GM18873 (cell line): ENCODE data around the gene MFAP3L.

ENCODE experiments used
- ATAC-seq: cut with Tn5 transposase; IDR thresholded peaks from one replicate; pipeline ENCODE4 v1.9.1; 2021; ENCODE audit warnings: mild to moderate bottlenecking, moderate library complexity, moderate number of reproducible peaks; ENCODE audit not compliant: unreplicated experiment, low FRiP score

MFAP3L gene

DNA sequence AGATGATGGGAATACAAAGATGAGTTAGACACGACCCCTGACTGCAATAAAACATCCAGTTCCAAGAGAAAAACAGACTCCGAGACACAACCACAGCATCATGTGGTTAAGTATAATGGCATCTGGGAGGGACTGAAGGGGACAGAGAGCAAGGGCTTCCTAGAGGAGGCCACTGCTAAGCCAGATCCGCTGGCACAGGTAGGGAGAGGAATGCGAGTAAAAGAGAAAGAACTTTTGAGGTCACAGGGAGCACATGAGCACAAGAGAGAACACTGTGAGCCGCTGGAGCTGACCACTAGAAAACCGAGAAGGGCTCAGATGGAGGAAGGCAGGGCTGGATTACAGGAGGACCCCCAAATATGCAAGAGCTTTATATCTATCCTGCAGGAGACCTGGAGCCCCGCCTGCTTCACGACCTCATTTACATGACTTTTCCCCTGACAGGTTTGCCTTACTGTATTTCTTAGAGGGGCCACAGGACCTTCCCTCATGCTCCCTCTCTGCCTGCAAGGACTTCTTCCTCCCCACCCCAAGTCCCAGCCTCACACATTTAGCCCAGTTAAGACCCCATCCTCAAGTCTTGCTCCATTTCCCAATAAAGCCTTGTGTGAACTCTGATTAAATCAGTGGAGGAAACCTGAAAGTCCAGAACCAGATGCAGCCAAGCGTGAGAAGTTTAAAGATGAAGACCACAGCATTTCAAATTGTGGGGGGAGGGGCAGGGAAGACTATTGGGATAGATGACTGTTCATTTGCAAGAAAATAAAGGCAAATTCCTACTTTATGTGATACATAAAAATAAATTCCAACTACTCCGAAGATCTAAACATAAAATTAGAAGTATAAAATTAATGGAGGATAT, 29.6 kb downstream of the MFAP3L start:
- ATAC-seq, result no peak

DNA sequence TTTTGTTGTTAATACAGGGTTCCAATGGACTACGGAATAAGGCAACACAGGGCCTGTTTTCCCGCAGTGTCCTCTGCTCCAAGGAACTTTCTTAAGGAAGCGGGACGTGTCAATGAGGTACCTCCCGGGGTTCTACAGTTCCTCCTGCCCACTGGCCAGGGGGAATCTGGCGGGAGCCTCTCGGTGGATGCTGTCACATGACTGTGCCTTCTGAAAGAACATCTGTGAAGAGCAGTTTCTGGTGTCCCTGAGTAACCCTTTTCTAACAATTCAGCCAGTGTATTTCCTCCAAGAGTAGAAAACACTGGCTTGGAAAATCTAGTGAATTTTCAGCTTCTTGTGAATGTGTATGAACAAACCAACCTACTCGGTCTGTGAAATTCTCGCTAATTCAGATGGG, 32.7 kb downstream of the MFAP3L start:
- ATAC-seq, result no peak

DNA sequence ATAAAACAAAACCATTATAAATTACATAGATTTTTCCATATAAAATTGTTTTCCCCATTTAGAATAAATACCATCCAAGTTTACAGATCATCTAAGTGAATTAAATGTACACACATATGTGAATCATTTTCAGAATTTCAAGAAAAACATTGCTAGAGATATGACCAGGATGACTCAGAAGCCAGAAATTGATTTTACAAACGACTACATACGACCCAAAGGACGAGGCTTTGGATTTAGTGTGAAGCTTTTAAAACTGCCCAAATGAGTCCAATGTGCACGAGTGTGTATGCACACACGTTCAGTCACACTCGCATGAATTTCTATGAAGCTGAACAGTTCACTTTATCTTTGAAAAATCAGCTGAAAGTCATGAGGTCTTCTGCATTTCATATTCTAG, 37.9 kb downstream of the MFAP3L start:
- no peak for ATAC-seq

DNA sequence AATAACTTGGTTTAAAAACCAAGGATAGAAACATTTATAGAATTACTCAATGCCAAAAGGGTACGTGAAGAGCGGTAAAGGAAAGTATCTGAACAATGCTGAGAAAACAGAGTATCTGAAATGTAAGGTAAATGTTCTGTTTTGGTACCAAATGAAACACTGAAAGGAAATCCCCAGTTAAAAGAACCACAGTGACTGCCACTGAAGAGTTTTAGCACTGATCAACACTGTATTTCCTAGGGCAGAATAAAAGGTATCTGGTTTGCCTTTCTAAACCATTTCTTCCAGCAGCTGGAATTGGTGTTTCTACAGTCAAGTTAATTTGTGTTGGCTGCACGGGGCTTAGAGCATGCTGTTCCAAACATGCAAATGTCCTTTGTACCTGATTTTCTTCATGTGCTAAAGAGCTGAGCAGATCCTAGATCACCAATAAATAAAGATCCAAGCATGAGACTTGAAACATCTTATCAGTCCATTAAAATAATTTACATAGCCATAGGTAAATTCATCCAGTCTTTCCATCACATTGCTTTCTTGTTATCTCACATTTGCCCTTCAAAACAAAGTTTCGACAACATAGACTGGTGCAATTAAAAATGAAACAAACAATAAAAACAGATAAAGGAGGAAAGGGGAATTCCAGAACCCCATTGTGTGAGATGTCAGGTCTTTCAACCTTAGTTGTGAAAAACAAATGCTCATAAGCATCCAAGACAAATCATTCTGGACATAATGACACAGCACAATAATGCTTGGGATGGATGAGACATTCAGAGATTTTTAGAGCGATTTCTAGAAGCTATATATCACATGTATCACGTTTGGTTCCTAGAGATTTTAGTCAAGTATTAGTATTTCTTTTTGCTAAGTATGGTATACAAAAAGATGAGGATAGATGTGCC, 38.6 kb downstream of the MFAP3L start:
- no peak for ATAC-seq

DNA sequence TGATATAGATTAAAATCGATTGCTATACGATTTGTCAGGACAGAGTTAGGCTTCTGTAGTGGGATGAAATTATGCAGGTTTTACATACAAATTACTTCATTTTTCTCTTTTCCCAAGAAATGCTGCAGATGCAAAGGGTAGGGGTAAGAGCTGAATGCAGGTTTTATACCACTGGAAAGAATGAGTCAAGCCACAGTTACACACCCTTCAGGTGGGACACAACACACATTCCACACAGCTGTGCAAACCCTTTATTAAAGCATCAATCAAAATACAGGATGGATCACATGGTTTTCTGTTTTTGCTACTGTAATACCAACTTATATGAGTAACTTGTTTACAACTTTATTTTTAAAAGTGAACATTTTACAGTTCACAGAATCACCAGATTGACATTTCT, 39.8 kb downstream of the MFAP3L start:
- ATAC-seq, result no peak

DNA sequence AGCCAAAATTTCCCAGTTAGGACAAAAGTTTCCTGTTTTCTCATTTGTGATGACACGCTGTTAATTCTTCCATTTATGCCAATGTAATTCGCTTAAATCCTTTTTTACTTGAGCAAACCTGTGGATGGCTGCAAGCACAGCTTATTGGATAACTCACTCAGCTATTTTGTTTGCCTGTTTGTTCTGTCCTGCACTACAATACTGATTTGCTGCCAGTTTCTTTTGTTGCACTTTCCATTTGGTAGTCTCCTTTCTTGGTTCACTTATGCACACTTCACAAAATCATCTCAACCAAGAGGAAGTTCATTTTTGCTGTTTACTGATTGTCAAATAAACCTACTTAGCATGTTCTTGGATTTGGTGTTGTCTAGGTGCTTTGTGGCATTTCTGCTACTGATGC, 40.3 kb downstream of the MFAP3L start:
- ATAC-seq, result no peak

DNA sequence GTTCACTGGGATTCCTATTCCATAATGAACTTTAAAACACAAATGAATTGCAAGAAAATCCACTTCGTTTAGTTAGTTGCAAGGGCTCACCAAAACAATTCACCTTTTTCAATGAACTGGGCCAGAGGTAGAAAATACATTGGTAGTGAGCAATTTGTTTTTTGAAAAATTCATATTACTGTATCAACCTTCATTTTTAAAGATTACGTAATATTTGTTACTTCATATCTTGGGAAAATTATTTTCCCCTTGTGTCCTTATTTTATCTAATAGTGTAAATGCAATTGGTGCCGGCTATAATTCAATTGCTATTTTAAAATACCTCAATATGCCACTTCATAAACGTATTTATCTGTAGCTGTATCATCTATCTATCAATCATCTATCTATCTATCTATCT, 41.5 kb downstream of the MFAP3L start:
- no peak for ATAC-seq

DNA sequence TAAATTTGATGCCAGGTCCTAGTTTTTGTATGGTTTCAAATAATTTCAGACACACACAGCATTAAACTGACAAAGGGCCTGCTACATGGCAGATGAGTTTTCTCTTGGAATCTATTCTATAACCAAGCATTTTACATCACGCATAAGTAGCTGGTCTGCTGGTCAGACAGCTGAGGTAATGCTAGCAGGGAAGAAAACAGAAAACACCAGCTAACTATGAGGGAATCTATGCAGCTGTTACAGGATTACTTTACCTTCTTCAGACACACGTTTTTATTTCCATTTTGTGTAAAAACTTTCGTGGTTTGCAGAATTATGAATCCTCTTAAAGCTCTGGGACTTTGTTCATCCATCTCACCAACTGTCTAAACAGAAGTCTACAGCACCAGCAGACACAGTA, 42.0 kb downstream of the MFAP3L start:
- ATAC-seq, result no peak

DNA sequence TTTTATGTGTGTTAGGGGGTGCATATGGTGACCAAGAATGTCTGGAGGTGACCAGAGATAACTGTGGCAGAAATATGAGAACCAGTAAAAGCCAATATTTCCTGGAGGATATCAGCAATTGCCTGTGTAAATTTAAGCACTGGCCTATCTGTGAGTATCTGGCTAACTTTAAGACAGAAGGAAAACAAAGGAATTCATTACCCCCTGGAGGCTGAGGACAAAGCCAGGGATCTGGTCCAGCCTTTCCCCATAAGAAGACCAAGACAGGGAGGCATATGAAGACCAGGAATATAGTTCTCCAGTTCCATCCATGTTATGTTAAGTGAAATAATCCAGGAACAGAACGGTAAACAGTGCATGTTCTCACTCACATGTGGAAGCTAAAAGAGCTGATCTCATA, 49.2 kb downstream of the MFAP3L start:
- no peak for ATAC-seq

DNA sequence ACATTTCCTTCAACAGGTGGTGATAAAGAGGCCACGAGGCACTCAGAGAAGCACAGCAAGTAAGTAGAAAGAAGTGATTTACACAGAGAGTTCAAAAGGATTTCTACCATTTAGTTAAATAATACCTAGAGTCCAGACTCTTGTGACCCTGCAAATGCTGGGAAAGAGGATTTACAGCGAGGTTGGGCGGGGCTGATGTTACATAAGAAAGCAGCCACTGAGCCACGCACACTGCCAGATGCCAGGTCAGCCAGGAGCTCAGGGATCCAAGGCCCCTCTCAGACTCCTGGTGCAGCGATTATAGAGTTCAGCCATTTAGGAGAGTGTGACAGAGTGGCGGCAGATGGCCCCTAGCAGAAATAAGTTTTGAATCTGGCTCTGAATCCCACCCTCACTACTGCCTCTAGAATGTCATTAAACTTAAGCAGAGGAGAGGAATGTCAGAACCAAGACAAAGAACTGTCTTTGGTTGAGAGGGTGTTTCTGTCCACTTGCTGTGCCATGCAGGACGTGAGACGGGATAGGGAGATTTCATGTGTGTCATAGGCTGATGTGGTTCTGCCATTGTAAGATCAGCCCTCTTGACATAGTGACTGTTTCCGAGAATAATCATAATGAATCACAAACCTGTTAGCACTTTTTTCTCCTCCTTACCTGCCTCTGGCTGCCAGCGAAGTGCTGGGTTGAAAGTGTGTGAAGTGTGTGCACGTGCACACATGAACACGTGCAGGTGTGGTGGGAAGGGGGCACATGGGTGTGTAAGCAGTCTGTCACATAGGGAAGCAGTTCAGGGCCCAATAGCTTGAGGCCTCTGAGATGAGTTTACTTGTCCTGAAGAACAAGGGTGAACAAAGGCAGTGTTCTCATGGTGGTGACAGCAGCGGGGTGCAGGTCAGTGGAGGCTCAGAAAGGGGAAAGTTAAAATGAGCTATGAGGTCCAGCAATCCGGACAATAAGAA, 50.1 kb downstream of the MFAP3L start:
- ATAC-seq, result no peak

DNA sequence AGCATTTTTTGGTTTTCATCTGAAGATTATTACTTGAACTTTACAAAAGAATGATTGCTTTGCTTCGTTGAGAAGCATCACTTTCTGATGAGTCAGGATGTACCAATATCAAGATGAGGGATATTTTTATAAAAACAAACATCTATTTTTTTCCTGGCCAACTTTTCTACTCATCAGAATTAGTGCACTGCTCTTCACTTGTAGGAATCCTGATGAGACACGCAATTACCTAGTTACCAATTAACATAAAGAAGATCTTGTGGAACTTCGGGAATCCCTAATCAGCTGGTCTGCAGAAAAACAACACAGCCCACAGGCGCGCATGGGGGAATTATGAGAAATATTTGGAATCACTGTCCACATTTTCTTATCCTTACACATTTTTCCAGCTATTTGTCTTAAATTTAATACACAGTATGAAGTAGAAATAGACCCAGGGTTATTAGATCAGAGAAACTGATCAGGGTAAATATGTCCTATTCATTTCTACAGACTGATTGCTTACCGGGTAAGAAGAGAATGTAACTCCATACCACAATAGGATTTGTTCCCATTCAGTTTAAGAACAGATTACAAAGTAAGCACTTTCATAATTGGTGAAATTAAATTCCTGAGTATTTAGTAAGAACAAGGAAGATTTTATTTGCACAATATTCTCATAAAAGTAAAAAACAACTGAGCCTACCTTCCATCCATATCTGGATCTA, 50.9 kb downstream of the MFAP3L start:
- no peak for ATAC-seq

DNA sequence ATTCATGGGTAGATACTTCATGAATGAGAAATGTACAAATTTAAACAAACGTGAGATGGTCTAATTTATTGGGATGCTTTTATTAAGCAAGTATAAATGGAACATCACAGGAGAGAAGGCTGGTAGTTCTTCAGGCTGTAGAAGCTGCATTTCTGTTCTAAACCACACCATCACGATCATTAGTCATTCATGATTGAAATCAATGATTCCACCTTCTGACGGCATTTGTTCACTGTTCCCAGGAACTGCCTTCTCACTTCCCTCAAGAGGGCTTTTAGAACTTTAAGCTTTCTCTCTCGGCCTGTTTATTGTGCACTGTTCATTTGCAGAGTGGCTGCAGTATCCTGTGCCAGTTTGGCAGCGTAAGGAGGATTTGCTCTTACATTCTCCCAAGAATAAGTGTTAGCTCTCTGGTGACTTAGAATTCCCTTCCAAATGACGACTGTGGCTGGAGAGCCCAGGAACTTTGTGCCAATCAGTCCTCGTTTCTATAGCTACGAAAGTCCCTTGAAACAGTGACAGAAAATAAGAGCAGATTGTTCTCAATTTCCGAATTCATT, 54.7 kb downstream of the MFAP3L start:
- no peak for ATAC-seq

DNA sequence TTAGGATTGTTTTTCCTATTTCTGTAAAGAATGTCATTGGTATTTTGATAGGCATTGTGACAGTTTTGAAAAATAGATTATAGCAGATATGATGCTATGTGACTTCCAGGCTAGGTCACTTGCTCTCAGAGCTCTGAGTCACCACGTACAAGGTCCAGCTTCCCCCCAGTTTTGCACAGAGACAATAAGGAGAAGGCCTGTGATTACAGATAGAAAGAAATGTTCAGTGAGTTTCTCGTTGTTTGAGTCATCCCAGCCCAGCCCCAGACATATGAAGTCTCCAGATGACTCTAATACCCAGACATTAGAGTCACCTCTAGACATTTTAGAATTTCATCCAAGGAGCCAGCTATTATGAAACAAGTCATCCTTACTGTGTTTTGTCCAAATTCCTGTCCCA, 57.2 kb downstream of the MFAP3L start:
- no peak for ATAC-seq

DNA sequence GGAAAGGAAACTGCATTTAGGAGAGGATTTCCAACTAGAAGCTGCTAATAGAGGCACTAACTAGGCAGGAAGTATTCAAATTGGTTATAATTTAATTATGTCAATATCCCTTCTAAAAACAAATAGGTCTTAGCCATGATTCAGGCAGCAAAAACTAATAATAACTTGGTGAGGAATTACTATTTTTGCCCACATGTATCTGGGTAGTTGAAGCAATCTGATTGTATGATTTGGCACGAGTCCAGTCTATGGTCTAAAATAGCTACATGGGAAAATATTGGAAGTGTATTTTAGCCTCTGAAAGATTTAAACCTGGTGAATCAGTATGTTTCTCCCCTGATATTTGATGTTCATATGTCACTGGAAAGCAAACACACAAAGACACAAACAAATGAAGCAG, 62.2 kb downstream of the MFAP3L start:
- ATAC-seq, result no peak

DNA sequence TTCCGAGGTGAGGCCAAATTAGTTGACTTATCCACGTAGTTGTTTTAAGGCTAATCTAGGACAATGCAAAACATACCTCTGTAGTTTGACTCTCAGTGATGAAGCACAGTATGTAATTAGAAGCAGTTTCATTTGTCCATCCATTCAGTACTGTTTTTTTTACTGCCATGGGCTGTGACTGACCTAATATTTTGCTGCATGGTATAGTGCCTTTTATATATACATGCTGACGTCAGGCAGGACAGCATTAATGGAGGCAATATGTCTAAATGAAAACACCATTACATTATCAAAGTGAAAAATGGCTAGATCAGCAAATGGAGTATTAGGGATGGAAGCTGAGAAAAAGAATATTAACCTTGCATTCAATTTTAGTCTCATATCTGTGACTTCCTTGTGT, 66.9 kb downstream of the MFAP3L start:
- ATAC-seq, result no peak

DNA sequence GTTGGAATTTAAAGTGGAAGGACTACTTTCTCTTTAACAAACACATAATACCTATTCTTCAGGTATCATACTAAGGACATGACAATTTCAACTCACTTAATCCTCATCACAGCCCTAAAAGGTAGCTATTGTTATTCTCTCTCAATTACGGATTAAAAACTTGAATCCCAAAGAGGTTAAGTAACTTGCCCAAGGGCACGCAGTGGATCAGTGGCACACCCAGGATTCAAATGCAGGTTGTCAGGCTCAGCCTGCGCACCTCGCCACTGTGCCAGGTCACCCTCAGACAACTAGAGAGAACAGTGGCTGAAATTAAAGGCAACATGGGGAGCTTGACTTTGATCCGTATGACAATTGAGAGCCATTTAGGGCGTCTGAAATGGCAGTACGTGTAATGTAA, 67.6 kb downstream of the MFAP3L start:
- no peak for ATAC-seq

DNA sequence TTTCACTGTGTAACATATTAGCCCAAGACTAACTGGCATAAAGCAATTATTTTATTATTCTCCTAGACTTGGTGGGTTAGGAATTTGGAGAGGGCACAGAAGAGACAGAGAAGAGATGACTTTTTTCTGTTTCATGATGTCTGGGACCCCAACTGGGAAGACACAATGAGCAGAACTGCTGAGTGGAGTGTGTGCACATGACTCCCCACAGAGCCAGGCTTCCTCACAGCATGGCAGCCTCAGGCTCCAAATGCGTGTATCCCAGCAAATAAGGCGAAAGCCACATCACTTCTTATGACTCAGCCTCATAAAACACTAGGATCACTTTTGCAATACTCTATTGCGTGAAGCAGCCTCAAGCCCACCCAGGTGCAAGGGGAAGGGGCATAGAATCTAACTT, 68.4 kb downstream of the MFAP3L start:
- no peak for ATAC-seq

DNA sequence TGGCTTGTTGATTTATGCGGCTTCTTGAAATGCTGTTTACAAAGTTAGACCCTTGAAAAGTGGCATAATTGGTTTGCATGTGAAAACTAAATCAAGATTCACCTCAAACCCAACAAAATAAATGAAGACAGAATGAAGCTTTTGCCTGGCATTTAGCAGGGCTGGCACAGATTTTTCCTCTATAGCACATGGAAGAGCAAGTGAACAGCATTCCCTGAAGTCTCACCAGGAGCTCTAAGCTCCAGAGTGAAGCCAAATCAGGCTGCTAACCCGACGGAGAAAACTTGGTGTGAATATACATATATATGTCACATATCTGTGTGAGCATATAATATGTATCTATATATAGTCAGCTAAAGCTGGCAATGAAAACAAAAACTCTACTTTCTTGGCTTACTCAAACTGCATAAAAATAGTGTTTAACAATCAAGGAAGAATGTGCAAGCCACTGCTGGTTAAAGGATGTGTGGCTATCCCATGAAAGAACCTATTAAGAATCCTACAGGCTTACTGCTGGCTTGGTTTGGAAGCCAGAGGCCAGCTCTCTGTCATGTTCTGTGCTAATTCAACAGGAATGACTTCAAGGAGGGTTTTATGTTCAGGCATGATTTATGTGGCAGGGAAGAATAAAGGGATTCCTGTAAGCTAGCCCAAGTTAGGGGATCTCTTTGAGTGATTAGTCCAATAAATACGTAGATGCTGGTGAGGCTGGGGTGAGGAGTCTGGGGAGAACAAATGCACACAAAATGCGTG, 69.9 kb downstream of the MFAP3L start:
- no peak for ATAC-seq

DNA sequence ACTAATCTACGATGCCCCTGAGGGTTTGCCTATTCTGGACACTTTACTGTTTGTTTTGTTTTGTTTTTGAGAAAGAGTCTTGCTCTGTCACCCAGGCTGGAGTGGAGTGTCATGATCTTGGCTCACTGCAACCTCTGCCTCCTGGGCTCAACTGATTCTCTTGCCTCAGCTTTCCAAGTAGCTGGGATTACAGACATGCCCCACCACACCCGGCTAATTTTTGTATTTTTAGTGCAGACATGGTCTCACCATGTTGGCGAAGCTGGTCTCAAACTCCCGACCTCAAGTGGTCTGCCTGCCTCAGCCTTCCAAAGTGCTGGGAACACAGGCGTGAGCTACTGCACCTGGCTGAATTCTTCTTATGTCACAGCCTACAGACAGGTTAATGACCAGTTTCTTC, 70.7 kb downstream of the MFAP3L start:
- no peak for ATAC-seq
